GM10266 (cell line): ENCODE results near the gene CTNNA3.

Experiments used
- DNase-seq: peaks from one replicate; pipeline ENCODE4 v3.0.0; 2012; ENCODE audit errors: extremely low spot score
- TF ChIP-seq, protein P1 (sequence below): IDR thresholded peaks from 2 replicates; pipeline ENCODE4 v1.5.1; 2012; ENCODE audit warnings: mild to moderate bottlenecking, low read depth; ENCODE audit not compliant: control insufficient read depth, insufficient read depth; ENCODE audit errors: missing control alignments

The CTNNA3 gene

GRCh38 chr10:67087135-67087425, 608.9 kb downstream of the CTNNA3 start:
- no peak for DNase-seq
- TF ChIP-seq, protein P1, sequence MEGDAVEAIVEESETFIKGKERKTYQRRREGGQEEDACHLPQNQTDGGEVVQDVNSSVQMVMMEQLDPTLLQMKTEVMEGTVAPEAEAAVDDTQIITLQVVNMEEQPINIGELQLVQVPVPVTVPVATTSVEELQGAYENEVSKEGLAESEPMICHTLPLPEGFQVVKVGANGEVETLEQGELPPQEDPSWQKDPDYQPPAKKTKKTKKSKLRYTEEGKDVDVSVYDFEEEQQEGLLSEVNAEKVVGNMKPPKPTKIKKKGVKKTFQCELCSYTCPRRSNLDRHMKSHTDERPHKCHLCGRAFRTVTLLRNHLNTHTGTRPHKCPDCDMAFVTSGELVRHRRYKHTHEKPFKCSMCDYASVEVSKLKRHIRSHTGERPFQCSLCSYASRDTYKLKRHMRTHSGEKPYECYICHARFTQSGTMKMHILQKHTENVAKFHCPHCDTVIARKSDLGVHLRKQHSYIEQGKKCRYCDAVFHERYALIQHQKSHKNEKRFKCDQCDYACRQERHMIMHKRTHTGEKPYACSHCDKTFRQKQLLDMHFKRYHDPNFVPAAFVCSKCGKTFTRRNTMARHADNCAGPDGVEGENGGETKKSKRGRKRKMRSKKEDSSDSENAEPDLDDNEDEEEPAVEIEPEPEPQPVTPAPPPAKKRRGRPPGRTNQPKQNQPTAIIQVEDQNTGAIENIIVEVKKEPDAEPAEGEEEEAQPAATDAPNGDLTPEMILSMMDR = no peak

DNA sequence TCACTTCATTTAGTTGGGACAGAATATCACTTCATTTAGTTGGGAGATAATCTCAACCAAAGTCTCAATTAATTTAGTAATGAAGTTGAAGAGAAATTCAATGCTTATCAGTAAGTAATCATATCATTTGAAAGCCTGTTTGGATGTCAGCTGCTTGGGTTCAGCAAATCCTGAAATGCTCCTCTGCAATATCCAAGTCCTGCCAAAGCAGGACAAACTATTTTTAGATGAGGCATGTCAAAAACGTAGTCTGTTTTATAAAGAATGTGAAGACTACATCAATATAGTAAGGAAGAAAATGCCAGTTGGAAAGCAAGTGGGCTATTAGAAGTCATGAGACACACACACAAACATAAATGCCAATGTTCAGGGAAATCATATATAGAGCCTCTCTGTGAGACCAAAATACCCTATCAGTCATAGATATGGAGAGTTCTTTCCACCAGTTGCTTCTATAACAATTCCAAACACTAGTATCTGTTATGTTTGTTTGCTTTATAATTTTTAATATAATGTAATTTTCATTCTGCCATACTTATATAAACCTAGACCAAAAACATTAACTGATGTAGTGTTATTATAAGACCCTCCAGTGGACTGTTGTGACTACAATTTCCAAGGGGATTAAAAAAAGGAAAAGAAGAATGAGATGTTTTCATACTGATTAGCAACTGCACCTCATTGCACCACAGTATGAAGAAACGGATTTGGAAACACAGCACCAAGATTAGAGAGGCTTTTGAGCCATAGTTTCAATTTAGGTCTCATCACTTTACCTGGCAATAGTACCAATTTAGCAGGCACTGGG, 609.5 kb downstream of the CTNNA3 start:
- TF ChIP-seq, protein P1 = no peak
- no peak for DNase-seq

GRCh38 chr10:67079126-67079525, 616.9 kb downstream of the CTNNA3 start:
- TF ChIP-seq, protein P1 = no peak
- DNase-seq = no peak

GRCh38 chr10:67077376-67077775, 618.6 kb downstream of the CTNNA3 start:
- DNase-seq = no peak
- TF ChIP-seq, protein P1 = no peak

GRCh38 chr10:67076144-67076543, 619.9 kb downstream of the CTNNA3 start:
- DNase-seq = no peak
- TF ChIP-seq, protein P1 = no peak

- TF ChIP-seq, protein P1 = no peak
- DNase-seq = no peak
Measured at GRCh38 chr10:67075491-67075971, 620.5 kb downstream of the CTNNA3 start.

- TF ChIP-seq, protein P1 = no peak
- no peak for DNase-seq
Measured at GRCh38 chr10:67072654-67073053, 623.3 kb downstream of the CTNNA3 start.
